CD4-positive, alpha-beta T cell (primary cell): ENCODE results near the gene TMED1. TPM values are rescaled to one million over a fixed set of nuclear protein-coding genes. Genes with fewer than 3 reads are reported as not detected.
"Not testable (repeated sequence)": the region's sequence is repeated elsewhere in the genome, so short reads cannot be mapped to it uniquely, and the experiment has no call there.

ENCODE experiments used
- ATAC-seq: fragments of 200-7000 bp; cut with Tn5 transposase; one replicate; pipeline ENCODE4 v1.10.0; 2022; ENCODE audit warnings: mild to moderate bottlenecking; ENCODE audit not compliant: poor library complexity
- CTCF ChIA-PET: fragments of 350-600 bp; sonication (Branson Sonifier 250); formaldehyde crosslinking; loops from one replicate; lab custom pipeline; 2021; ENCODE audit warnings: antibody characterized with exemption, inconsistent platforms; lab: Charles Lee
- POLR2A ChIA-PET: fragments of 350-600 bp; sonication (Branson Sonifier 250); formaldehyde crosslinking; loops from one replicate; lab custom pipeline; 2021; ENCODE audit warnings: antibody characterized with exemption, inconsistent platforms; lab: Charles Lee
- DNase-seq, 14 experiments: peaks; one replicate each; pipeline ENCODE4 v3.0.0-alpha.2; 2013 to 2020; ENCODE audit warnings: mixed read lengths in 2 of 14
- H3K27ac ChIP-seq, 2 donors: one replicate each; pipeline versions ENCODE4 v1.5.1 to v1.7.0; 2013; ENCODE audit warnings: low read length in 2 of 2, low read depth in 1 of 2, mild to moderate bottlenecking in 1 of 2
- H3K27me3 ChIP-seq, 2 experiments: 1 replicate in 1 of 2; 2 replicates in 1 of 2; pipeline versions ENCODE4 v1.6.1 to v1.7.0; 2013; ENCODE audit warnings: low read length in 2 of 2, control low read depth in 1 of 2, mild to moderate bottlenecking in 1 of 2, moderate library complexity in 1 of 2; ENCODE audit not compliant: insufficient read depth in 2 of 2, control insufficient read depth in 1 of 2
- H3K36me3 ChIP-seq: one replicate; pipeline ENCODE4 v1.6.1; 2013; ENCODE audit warnings: low read length, control low read depth; ENCODE audit not compliant: insufficient read depth
- H3K4me1 ChIP-seq: one replicate; pipeline ENCODE4 v1.6.1; 2013; ENCODE audit warnings: low read length, control low read depth; ENCODE audit not compliant: insufficient read depth
- H3K4me3 ChIP-seq: one replicate; pipeline ENCODE4 v1.5.1; 2013; ENCODE audit warnings: mild to moderate bottlenecking, low read length, moderate library complexity
- H3K9me3 ChIP-seq, 2 experiments: 1 replicate in 1 of 2; 2 replicates in 1 of 2; pipeline versions ENCODE4 v1.6.1 to v1.7.0; 2013; ENCODE audit warnings: low read length in 2 of 2, mild to moderate bottlenecking in 2 of 2, control low read depth in 1 of 2, moderate library complexity in 1 of 2; ENCODE audit not compliant: control insufficient read depth in 1 of 2, insufficient read depth in 1 of 2
- H3K27ac Mint-ChIP-seq: one replicate; pipeline ENCODE4 v1.8.0; 2020; ENCODE audit warnings: mixed read lengths
- H3K27me3 Mint-ChIP-seq: one replicate; pipeline ENCODE4 v1.8.0; 2021; ENCODE audit warnings: mixed read lengths
- H3K36me3 Mint-ChIP-seq: one replicate; pipeline ENCODE4 v1.8.0; 2021; ENCODE audit warnings: low read depth, mixed read lengths
- H3K4me1 Mint-ChIP-seq: one replicate; pipeline ENCODE4 v1.8.0; 2021; ENCODE audit warnings: low read depth, mixed read lengths
- H3K4me3 Mint-ChIP-seq: one replicate; pipeline ENCODE4 v1.8.0; 2020; ENCODE audit warnings: mild to moderate bottlenecking, mixed read lengths
- H3K9me3 Mint-ChIP-seq: one replicate; pipeline ENCODE4 v1.8.0; 2020; ENCODE audit warnings: mixed read lengths
- CTCF ChIP-seq: fragments of 200-600 bp; IDR thresholded peaks from one replicate; pipeline ENCODE4 v1.8.0; 2022; ENCODE audit warnings: antibody characterized with exemption, mild to moderate bottlenecking
- intact Hi-C, 2 experiments: fragments of 100-400 bp; cut with DNase I in 1 of 2; cut with micrococcal nuclease in 1 of 2; formaldehyde crosslinking; loops; one replicate each; pipeline versions ENCODE4 v1.15.1 to v1.9.0; 2023 to 2025; cut with DNase I, micrococcal nuclease
- total RNA-seq, 174 experiments: library from RNA in 2 of 174; stranded (reverse) in 2 of 174; gene quantifications; one replicate each; pipeline ENCODE4 v1.2.3 and lab custom pipeline; 2021 to 2026

The TMED1 gene
- total RNA-seq, 2 experiments from 2014 or later, result 6.7 to 7.0 TPM

DNA sequence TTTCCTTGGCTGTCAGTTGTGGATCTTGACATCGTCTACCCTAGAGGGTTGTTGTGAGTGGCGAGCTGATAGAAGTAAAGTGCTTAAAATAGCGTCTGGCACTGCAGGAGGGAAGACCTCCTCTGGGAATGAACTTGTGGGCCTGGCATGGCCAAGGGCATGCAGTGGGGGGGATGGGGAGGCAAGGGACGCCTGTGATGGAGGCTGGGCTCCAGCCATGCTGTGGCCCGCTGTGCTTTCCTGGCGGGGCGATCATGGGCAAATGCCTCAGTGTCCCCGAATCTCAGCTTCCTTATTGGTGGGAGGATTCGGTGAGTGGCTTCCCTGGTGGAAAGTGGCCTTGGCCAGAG, 46.1 kb upstream of the TMED1 start:
- Mint-ChIP-seq H3K4me3 (no peak overlapping the region), H3K9me3 (no peaks in the 10 kb centered on the region), H3K27me3 (no peaks in the 10 kb centered on the region), H3K4me1 (peaks cover 13% of the 10 kb centered on the region), H3K36me3 (no peaks in the 10 kb centered on the region), H3K27ac (no peak overlapping the region)
- Histone ChIP-seq H3K36me3 (peaks cover 5% of the 10 kb centered on the region), H3K9me3 (no peaks in the 10 kb centered on the region), H3K27me3 (no peaks in the 10 kb centered on the region), H3K4me1 (peaks cover 18% of the 10 kb centered on the region), H3K4me3 (no peak overlapping the region), H3K27ac (no peak overlapping the region)
- no peak for TF ChIP-seq CTCF
- DNase-seq, result no peak
- POLR2A ChIA-PET, result no interaction called here
- intact Hi-C loops, result no loop called here
- ATAC-seq, result no peak
- CTCF ChIA-PET, result no interaction called here

- ChIA-PET POLR2A (no interaction called here), CTCF (no interaction called here)
- Histone ChIP-seq H3K4me3 (no peak overlapping the region), H3K27ac (no peak overlapping the region), H3K27me3 (no peaks in the 10 kb centered on the region), H3K36me3 (peaks cover 5% of the 10 kb centered on the region), H3K9me3 (no peaks in the 10 kb centered on the region), H3K4me1 (peaks cover 21% of the 10 kb centered on the region)
- Mint-ChIP-seq H3K27ac (no peak overlapping the region), H3K4me1 (peaks cover 13% of the 10 kb centered on the region), H3K27me3 (no peaks in the 10 kb centered on the region), H3K36me3 (no peaks in the 10 kb centered on the region), H3K9me3 (no peaks in the 10 kb centered on the region), H3K4me3 (no peak overlapping the region)
- intact Hi-C loops, result no loop called here
- DNase-seq, result no peak
- no peak for TF ChIP-seq CTCF
- ATAC-seq, result no peak
These were observed 45.5 kb upstream of the TMED1 start for GRCh38 chr19:10881403-10882107.

GRCh38 chr19:10878253-10878652, 42.2 kb upstream of the TMED1 start:
- DNase-seq (no peak), ATAC-seq (no peak)
- peaks cover 5% of the 10 kb centered on the region for H3K36me3 ChIP-seq
- peaks cover 24% of the 10 kb centered on the region for H3K4me1 ChIP-seq
- no peaks in the 10 kb centered on the region for H3K9me3 Mint-ChIP-seq
- H3K4me1 Mint-ChIP-seq, result peaks cover 18% of the 10 kb centered on the region
- no peak for TF ChIP-seq CTCF
- ChIA-PET POLR2A (no interaction called here), CTCF (no interaction called here)
- no peak overlapping the region for H3K27ac ChIP-seq
- H3K4me3 Mint-ChIP-seq, result no peak overlapping the region
- intact Hi-C loops, result loop anchor here in 1 of 2 experiments (10.0 kb wide), 1 partner anchor 47 kb away; the partner anchor contains the start of genes TIMM29 and YIPF2
- H3K27me3 Mint-ChIP-seq, result no peaks in the 10 kb centered on the region
- no peaks in the 10 kb centered on the region for H3K27me3 ChIP-seq
- H3K27ac Mint-ChIP-seq, result no peak overlapping the region
- H3K36me3 Mint-ChIP-seq, result no peaks in the 10 kb centered on the region
- no peaks in the 10 kb centered on the region for H3K9me3 ChIP-seq
- H3K4me3 ChIP-seq, result no peak overlapping the region

GRCh38 chr19:10877608-10878007, 41.6 kb upstream of the TMED1 start:
- ATAC-seq, H3K4me3 Mint-ChIP-seq, H3K9me3 Mint-ChIP-seq, H3K27ac ChIP-seq, H3K36me3 Mint-ChIP-seq, DNase-seq, H3K27ac Mint-ChIP-seq, H3K27me3 Mint-ChIP-seq, CTCF ChIA-PET, H3K9me3 ChIP-seq, H3K36me3 ChIP-seq, H3K4me3 ChIP-seq, H3K27me3 ChIP-seq: not testable (repeated sequence)
- H3K4me1 ChIP-seq, result peaks cover 31% of the 10 kb centered on the region
- peaks cover 23% of the 10 kb centered on the region for H3K4me1 Mint-ChIP-seq
- POLR2A ChIA-PET, result interaction anchor here (1.0 kb wide), 1 partner anchor 160 kb away, joined by 3 read pairs; the partner anchor contains the start of gene DNM2
- intact Hi-C loops, result loop anchor here in 1 of 2 experiments (10.0 kb wide), 1 partner anchor 47 kb away; the partner anchor contains the start of genes TIMM29 and YIPF2
